Ascending aorta (tissue), 2 donors: ENCODE results near the gene TCF4. TPM values are rescaled to one million over a fixed set of nuclear protein-coding genes. Genes with fewer than 3 reads are reported as not detected.

Source experiments
- DNase-seq, 2 donors: peaks; one replicate each; pipeline ENCODE4 v3.0.0-alpha.2; 2019; ENCODE audit warnings: low spot score in 2 of 2
- H3K27ac ChIP-seq, 2 donors: fragments of 200-600 bp; sonication (generic); one replicate each; pipeline ENCODE4 v1.5.1; 2016 to 2017; ENCODE audit warnings: mild to moderate bottlenecking in 1 of 2
- H3K27me3 ChIP-seq: fragments of 200-600 bp; sonication (generic); one replicate; pipeline ENCODE4 v1.5.1; 2017
- H3K36me3 ChIP-seq, 2 donors: fragments of 200-600 bp; sonication (generic); one replicate each; pipeline ENCODE4 v1.5.1; 2016
- H3K4me1 ChIP-seq, 2 donors: fragments of 200-600 bp; sonication (generic); one replicate each; pipeline ENCODE4 v1.5.1; 2016 to 2017; ENCODE audit warnings: mild to moderate bottlenecking in 1 of 2
- H3K4me3 ChIP-seq, 2 donors: fragments of 200-600 bp; sonication (generic); one replicate each; pipeline ENCODE4 v1.5.1; 2016 to 2017; ENCODE audit warnings: mild to moderate bottlenecking in 1 of 2
- H3K9me3 ChIP-seq, 2 donors: fragments of 200-600 bp; sonication (generic); one replicate each; pipeline ENCODE4 v1.5.1; 2016
- intact Hi-C: fragments of 100-400 bp; cut with DNase I; formaldehyde crosslinking; loops from one replicate; pipeline ENCODE4 v1.15.1; 2023
- total RNA-seq: library from RNA; depleted of rRNA; stranded (reverse); fragments of >200 nt; gene quantifications from one replicate; pipeline ENCODE4 v1.1.0, GENCODE V29; 2016
- TF ChIP-seq, protein P1 (sequence below), 3 experiments: fragments of 200-600 bp in 2 of 3; fragments of 450-650 bp in 1 of 3; sonication (generic) in 2 of 3; IDR thresholded peaks; one replicate each; pipeline ENCODE4 v1.5.1; 2016 to 2019; ENCODE audit warnings: antibody characterized with exemption in 3 of 3, mild to moderate bottlenecking in 1 of 3, moderate library complexity in 1 of 3

The TCF4 gene
- total RNA-seq, 1 donor from 2014 or later: 180 TPM

DNA sequence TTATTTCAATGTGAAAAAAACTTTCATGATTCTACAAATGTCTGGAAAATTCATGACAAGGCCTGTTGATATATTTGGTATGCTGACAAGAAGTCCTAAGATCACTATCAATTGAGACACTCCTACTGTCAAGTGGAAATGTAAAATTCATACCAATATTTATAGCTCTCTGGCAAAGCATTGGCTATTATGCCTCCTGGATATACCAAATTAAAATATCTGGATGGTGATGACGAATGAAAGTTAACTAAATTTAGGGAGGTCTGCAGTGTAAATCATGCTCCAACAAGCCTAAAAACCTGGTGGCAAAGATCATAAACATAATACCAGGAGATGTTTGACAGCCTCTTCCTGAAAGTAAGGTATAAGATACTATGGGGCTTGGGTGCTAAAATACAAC lies 41.1 kb upstream of the TCF4 start:
- TF ChIP-seq, protein P1, sequence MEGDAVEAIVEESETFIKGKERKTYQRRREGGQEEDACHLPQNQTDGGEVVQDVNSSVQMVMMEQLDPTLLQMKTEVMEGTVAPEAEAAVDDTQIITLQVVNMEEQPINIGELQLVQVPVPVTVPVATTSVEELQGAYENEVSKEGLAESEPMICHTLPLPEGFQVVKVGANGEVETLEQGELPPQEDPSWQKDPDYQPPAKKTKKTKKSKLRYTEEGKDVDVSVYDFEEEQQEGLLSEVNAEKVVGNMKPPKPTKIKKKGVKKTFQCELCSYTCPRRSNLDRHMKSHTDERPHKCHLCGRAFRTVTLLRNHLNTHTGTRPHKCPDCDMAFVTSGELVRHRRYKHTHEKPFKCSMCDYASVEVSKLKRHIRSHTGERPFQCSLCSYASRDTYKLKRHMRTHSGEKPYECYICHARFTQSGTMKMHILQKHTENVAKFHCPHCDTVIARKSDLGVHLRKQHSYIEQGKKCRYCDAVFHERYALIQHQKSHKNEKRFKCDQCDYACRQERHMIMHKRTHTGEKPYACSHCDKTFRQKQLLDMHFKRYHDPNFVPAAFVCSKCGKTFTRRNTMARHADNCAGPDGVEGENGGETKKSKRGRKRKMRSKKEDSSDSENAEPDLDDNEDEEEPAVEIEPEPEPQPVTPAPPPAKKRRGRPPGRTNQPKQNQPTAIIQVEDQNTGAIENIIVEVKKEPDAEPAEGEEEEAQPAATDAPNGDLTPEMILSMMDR (IDR thresholded peaks at IDR 0.05): no peak
- Histone ChIP-seq H3K4me3 (no peak overlapping the region), H3K27ac (no peak overlapping the region), H3K9me3 (no peaks in the 10 kb centered on the region), H3K36me3 (no peaks in the 10 kb centered on the region), H3K27me3 (no peaks in the 10 kb centered on the region), H3K4me1 (no peaks in the 10 kb centered on the region)
- DNase-seq: no peak
- intact Hi-C loops: no loop called here

DNA sequence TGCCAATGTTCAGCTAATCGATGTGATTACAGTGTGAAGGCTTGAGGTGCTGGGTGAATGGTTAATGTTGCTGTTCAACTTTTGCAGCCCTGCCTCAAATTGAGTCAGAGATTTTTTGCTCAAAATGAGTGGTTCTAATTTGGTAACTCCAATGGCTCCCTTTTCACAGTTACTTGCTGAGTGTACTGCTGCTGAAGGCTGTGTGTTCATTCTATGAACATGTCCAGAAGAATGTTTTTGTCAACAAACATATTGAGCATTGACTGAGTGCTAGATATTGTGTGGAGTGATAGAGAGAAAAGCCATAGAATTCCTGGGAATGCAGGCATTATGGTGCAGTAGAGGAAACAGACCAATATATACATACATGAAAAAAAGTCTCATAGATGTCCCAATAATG lies 39.0 kb upstream of the TCF4 start:
- DNase-seq: no peak
- no peaks in the 10 kb centered on the region for H3K27me3 ChIP-seq
- TF ChIP-seq, protein P1 (IDR thresholded peaks at IDR 0.05): no peak
- H3K4me1 ChIP-seq: no peaks in the 10 kb centered on the region
- H3K4me3 ChIP-seq: no peak overlapping the region
- intact Hi-C loops: no loop called here
- H3K9me3 ChIP-seq: no peaks in the 10 kb centered on the region
- no peaks in the 10 kb centered on the region for H3K36me3 ChIP-seq
- H3K27ac ChIP-seq: no peak overlapping the region

DNA sequence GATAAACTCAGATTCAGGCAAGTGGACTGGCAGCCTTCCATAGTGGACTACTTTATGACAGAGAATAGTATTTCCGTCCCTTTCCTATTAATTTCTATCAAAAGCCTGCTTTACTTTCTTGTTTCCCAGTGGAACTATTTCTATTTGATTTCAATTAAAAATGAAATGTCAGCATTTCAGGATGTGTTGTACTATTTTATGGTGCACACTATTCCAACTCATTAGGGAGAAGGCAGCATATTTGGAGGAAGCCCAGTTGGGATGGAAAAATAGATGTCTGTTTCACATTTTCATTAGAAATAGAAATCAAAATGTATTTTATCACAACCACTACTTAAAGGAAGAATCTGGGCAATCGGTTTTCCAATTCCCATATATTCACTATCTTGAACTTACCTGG lies 37.9 kb upstream of the TCF4 start:
- no peak for DNase-seq
- TF ChIP-seq, protein P1 (IDR thresholded peaks at IDR 0.05): no peak
- H3K4me3 ChIP-seq: no peak overlapping the region
- no peaks in the 10 kb centered on the region for H3K4me1 ChIP-seq
- H3K9me3 ChIP-seq: no peaks in the 10 kb centered on the region
- no peak overlapping the region for H3K27ac ChIP-seq
- no peaks in the 10 kb centered on the region for H3K27me3 ChIP-seq
- H3K36me3 ChIP-seq: no peaks in the 10 kb centered on the region
- intact Hi-C loops: no loop called here

DNA sequence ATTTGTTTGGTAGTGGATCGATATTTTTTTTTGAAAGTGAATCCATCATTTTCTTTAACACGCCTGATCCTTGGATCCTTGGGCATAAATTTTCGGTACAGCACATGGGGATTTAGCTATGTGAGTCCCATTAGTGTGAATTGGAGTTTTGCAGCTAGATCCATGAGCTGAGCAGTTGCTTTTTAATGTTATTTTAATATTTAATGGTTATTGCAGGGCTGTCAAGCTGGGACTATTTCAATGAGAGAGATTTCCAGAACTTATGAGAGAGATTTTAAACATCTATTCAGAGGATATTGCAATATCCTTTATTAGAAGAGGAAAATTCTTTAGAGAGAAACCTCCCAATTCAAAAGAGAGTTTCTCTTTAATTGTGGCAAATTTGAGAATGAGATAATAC lies 35.6 kb upstream of the TCF4 start:
- no peak for DNase-seq
- H3K27me3 ChIP-seq: no peaks in the 10 kb centered on the region
- intact Hi-C loops: no loop called here

DNA sequence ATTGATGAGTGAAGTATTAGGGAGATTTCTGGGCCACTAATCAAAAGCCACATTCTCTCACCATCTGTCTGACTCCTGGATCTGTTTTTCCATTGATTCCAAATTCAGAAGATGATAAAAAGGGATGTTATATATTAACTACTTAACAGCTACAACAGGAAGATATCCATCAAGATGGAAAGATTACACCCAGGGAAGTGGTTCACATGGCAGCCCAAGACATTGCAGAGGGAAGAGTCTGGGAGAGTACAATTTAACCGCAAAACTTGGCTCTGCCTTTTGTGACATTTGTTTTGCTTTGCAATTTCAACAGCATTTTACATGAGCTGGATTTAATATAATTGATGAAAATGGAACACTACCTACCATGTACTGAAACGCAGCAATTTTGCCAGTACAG lies 22.5 kb upstream of the TCF4 start:
- Histone ChIP-seq H3K27me3 (no peaks in the 10 kb centered on the region), H3K4me1 (no peaks in the 10 kb centered on the region), H3K4me3 (no peak overlapping the region), H3K9me3 (no peaks in the 10 kb centered on the region), H3K27ac (no peak overlapping the region), H3K36me3 (no peaks in the 10 kb centered on the region)
- intact Hi-C loops: no loop called here
- DNase-seq: no peak
- TF ChIP-seq, protein P1 (IDR thresholded peaks at IDR 0.05): no peak

More for the DNA sequence above, 35.6 kb upstream of the TCF4 start:
- Histone ChIP-seq H3K9me3 (no peaks in the 10 kb centered on the region), H3K4me1 (no peaks in the 10 kb centered on the region), H3K4me3 (no peak overlapping the region), H3K36me3 (no peaks in the 10 kb centered on the region), H3K27ac (no peak overlapping the region)
- TF ChIP-seq, protein P1 (IDR thresholded peaks at IDR 0.05): no peak

DNA sequence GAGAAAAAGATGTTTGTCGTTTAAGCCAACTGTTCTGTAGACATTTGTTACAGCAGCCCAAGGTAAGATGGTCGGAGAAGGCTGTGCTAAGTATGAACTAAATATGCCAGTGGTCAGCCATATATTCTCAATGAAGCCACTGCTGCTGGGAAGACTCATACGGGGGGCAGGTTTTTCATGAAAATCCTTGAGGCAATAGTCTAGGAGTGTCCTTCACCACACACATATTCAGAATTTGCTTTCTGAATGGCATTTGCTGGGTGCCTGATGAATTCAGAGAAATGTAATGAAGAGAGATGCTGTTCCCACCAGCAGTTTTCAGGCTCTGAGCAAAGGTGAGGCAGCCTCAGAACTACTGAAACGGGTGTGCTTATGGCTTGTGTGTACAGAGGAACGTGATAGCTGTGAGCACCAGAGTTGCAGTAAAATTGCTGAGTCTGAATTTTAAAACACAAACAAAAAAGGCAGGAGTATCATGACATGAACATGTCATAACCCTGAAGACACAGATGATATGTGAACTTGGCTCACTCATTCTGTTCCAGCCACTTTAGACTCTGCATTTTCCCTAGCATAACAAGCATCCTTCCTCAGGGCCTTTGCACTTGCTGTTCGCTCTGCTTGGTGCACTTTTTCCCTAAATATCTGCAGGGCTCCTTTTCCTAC lies 21.3 kb upstream of the TCF4 start:
- TF ChIP-seq, protein P1 (IDR thresholded peaks at IDR 0.05): no peak
- no peaks in the 10 kb centered on the region for H3K27me3 ChIP-seq
- DNase-seq: no peak

More for the DNA sequence above, 21.3 kb upstream of the TCF4 start:
- Histone ChIP-seq H3K4me1 (no peaks in the 10 kb centered on the region), H3K27ac (no peak overlapping the region), H3K9me3 (no peaks in the 10 kb centered on the region), H3K4me3 (no peak overlapping the region), H3K36me3 (no peaks in the 10 kb centered on the region)
- intact Hi-C loops: no loop called here
